Muscle of leg (tissue), 11 donors: ENCODE data around the gene SHC3. TPM values are rescaled to one million over a fixed set of nuclear protein-coding genes. Genes with fewer than 3 reads are reported as not detected.

Experiments used
- DNase-seq: peaks from one replicate; pipeline ENCODE4 v3.0.0; 2013
- H3K27ac ChIP-seq: one replicate; pipeline ENCODE4 v1.5.1; 2013; ENCODE audit warnings: mild to moderate bottlenecking, low read length, control low read depth
- H3K27me3 ChIP-seq: one replicate; pipeline ENCODE4 v1.6.1; 2013; ENCODE audit warnings: low read length; ENCODE audit not compliant: control insufficient read depth, insufficient read depth
- H3K36me3 ChIP-seq: one replicate; pipeline ENCODE4 v1.6.1; 2013; ENCODE audit warnings: low read length; ENCODE audit not compliant: control insufficient read depth, insufficient read depth
- H3K4me1 ChIP-seq: one replicate; pipeline ENCODE4 v1.6.1; 2013; ENCODE audit warnings: low read length; ENCODE audit not compliant: control insufficient read depth, insufficient read depth
- H3K4me3 ChIP-seq: one replicate; pipeline ENCODE4 v1.5.1; 2013; ENCODE audit warnings: low read length, control low read depth
- H3K9me3 ChIP-seq: replicated peaks from 2 replicates; pipeline ENCODE4 v1.6.1; 2013; ENCODE audit warnings: low read depth, low read length; ENCODE audit not compliant: control insufficient read depth
- WGBS: methylation state at CpG from one replicate; pipeline ENCODE4 v1.1.5; 2013; ENCODE audit warnings: missing lambda C conversion rate; ENCODE audit not compliant: insufficient coverage; 5-methylcytosine and 5-hydroxymethylcytosine counted together
- polyA plus RNA-seq, 8 donors: library from polyadenylated mRNA; unstranded; fragments of 120-200 nt; gene quantifications; one replicate each; pipeline versions ENCODE4 v1.2.1 to v1.2.3, GENCODE V29; 2013; ENCODE audit warnings: inconsistent platforms in 1 of 8, low replicate concordance in 1 of 8; ENCODE audit not compliant: insufficient read length in 8 of 8, insufficient read depth in 1 of 8
- total RNA-seq: library from RNA; stranded (reverse); fragments of 120-200 nt; gene quantifications from one replicate; pipeline ENCODE4 v1.2.4, GENCODE V29; 2013

SHC3 gene
- total and polyA plus RNA-seq, 9 donors: 0.45 to 1.1 (median 0.65) TPM

DNA sequence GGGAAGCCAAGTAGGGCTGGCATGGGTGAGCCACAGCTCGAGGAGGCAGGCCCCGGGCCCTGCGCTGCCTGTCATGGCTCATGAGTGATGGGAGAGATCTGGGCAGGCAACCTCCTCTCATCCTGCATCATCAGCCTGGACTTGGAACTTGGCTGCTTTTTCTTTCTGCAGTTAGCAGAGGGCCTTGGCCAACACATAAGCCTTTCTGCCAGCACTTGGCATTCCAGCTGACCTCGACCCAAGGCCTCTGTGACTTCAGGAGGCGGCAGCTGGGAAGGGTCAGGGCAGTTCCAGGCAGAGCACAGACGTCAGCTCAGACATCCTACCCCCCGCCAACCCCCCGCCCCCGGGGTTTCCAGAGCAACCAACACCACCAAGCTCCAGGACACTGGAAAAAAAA, 179.7 kb downstream of the SHC3 start:
- Histone ChIP-seq H3K27me3 (peaks cover 3% of the 10 kb centered on the region), H3K4me3 (no peak overlapping the region), H3K4me1 (peaks cover 62% of the 10 kb centered on the region), H3K27ac (peak overlapping the region; percentile 55), H3K9me3 (no peaks in the 10 kb centered on the region), H3K36me3 (peaks cover 29% of the 10 kb centered on the region)
- 56% methylated on average over 4 of the region's 9 CpGs for WGBS
- peak; percentile 76 for DNase-seq

GRCh38 chr9:88998503-88998902, 180.1 kb downstream of the SHC3 start:
- Histone ChIP-seq H3K27ac (peak overlapping the region; percentile 55), H3K4me1 (peaks cover 65% of the 10 kb centered on the region), H3K27me3 (peaks cover 5% of the 10 kb centered on the region), H3K36me3 (peaks cover 32% of the 10 kb centered on the region), H3K4me3 (no peak overlapping the region), H3K9me3 (no peaks in the 10 kb centered on the region)
- WGBS: 19% methylated on average over 2 of the region's 2 CpGs
- no peak for DNase-seq

- peaks cover 5% of the 10 kb centered on the region for H3K27me3 ChIP-seq
- peaks cover 29% of the 10 kb centered on the region for H3K36me3 ChIP-seq
- no peak overlapping the region for H3K27ac ChIP-seq
- DNase-seq: no peak
- WGBS: 61% methylated on average over 8 of the region's 8 CpGs
- no peak overlapping the region for H3K4me3 ChIP-seq
- peaks cover 65% of the 10 kb centered on the region for H3K4me1 ChIP-seq
- H3K9me3 ChIP-seq: no peaks in the 10 kb centered on the region
Observed at GRCh38 chr9:88997646-88998045, 181.0 kb downstream of the SHC3 start.

GRCh38 chr9:88996921-88997235, 181.7 kb downstream of the SHC3 start:
- H3K4me1 ChIP-seq: peaks cover 66% of the 10 kb centered on the region
- DNase-seq: peak; percentile 78

GRCh38 chr9:88996046-88996920, 182.3 kb downstream of the SHC3 start:
- peaks cover 3% of the 10 kb centered on the region for H3K27me3 ChIP-seq
- DNase-seq: no peak
- WGBS: 61% methylated on average over 10 of the region's 14 CpGs
- peaks cover 66% of the 10 kb centered on the region for H3K4me1 ChIP-seq
- H3K27ac ChIP-seq: no peak overlapping the region
- peak overlapping the region; percentile 1 for H3K4me3 ChIP-seq
- H3K36me3 ChIP-seq: peaks cover 18% of the 10 kb centered on the region
- H3K9me3 ChIP-seq: no peaks in the 10 kb centered on the region

More at GRCh38 chr9:88996921-88997235, 181.7 kb downstream of the SHC3 start:
- Histone ChIP-seq H3K4me3 (no peak overlapping the region), H3K27ac (no peak overlapping the region), H3K36me3 (peaks cover 24% of the 10 kb centered on the region), H3K9me3 (no peaks in the 10 kb centered on the region), H3K27me3 (peaks cover 5% of the 10 kb centered on the region)
- 29% methylated on average over 1 of the region's 4 CpGs for WGBS

DNA sequence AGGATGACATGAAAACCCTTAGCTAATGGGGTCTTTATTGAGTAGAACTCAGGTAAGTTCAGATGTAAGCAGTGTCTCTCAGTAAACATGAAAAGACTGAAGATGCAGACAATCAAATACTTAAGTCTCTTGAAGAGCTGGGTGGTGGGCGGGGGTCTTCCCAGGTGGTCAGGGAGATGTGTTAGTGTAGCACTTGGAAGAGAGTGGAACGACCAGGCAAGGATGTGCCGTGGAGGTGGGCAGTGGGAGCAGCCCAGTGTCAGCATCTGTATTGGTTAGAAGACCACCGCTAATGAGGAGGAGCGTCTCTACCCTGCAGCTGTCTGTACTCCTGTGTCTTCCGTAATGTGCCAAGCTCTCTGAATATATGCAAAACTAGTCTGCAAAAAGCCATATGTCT, 183.0 kb downstream of the SHC3 start:
- Histone ChIP-seq H3K27ac (no peak overlapping the region), H3K4me3 (peak overlapping the region; percentile 10), H3K9me3 (no peaks in the 10 kb centered on the region), H3K27me3 (peaks cover 2% of the 10 kb centered on the region), H3K4me1 (peaks cover 64% of the 10 kb centered on the region), H3K36me3 (peaks cover 15% of the 10 kb centered on the region)
- 48% methylated on average over 6 of the region's 6 CpGs for WGBS
- DNase-seq: no peak

GRCh38 chr9:88995200-88995577, 183.4 kb downstream of the SHC3 start:
- peak; percentile 80 for DNase-seq
- Histone ChIP-seq H3K27me3 (peaks cover 2% of the 10 kb centered on the region), H3K36me3 (peaks cover 15% of the 10 kb centered on the region), H3K27ac (peak overlapping the region; percentile 25), H3K9me3 (no peaks in the 10 kb centered on the region), H3K4me3 (peak overlapping the region; percentile 52), H3K4me1 (peaks cover 61% of the 10 kb centered on the region)
- WGBS: no CpG with 5 or more reads among the region's 6 CpGs

- DNase-seq: peak; percentile 91
- peak overlapping the region; percentile 52 for H3K4me3 ChIP-seq
- peaks cover 15% of the 10 kb centered on the region for H3K36me3 ChIP-seq
- H3K9me3 ChIP-seq: no peaks in the 10 kb centered on the region
- H3K4me1 ChIP-seq: peaks cover 63% of the 10 kb centered on the region
- H3K27ac ChIP-seq: peak overlapping the region; percentile 25
- WGBS: 40% methylated on average over 3 of the region's 9 CpGs
- peaks cover 2% of the 10 kb centered on the region for H3K27me3 ChIP-seq
Observed at GRCh38 chr9:88994469-88995199, 184.0 kb downstream of the SHC3 start.

- peaks cover 63% of the 10 kb centered on the region for H3K4me1 ChIP-seq
- H3K36me3 ChIP-seq: peaks cover 15% of the 10 kb centered on the region
- H3K27ac ChIP-seq: peak overlapping the region; percentile 25
- no peaks in the 10 kb centered on the region for H3K9me3 ChIP-seq
- WGBS: 50% methylated on average over 8 of the region's 14 CpGs
- H3K27me3 ChIP-seq: peaks cover 2% of the 10 kb centered on the region
- H3K4me3 ChIP-seq: peak overlapping the region; percentile 52
- no peak for DNase-seq
Observed at GRCh38 chr9:88993871-88994460, 184.7 kb downstream of the SHC3 start.

- peak overlapping the region; percentile 42 for H3K27ac ChIP-seq
Observed at GRCh38 chr9:88993327-88993726, 185.3 kb downstream of the SHC3 start.

More at GRCh38 chr9:88993327-88993726, 185.3 kb downstream of the SHC3 start:
- H3K9me3 ChIP-seq: no peaks in the 10 kb centered on the region
- no peak for DNase-seq
- H3K36me3 ChIP-seq: peaks cover 15% of the 10 kb centered on the region
- no CpG with 5 or more reads among the region's 2 CpGs for WGBS
- H3K4me3 ChIP-seq: peak overlapping the region; percentile 52
- H3K4me1 ChIP-seq: peaks cover 57% of the 10 kb centered on the region
- peaks cover 2% of the 10 kb centered on the region for H3K27me3 ChIP-seq
